Caki2 (cell line): Measurements from ENCODE around the gene MUC20. TPM values are rescaled to one million over a fixed set of nuclear protein-coding genes. Genes with fewer than 3 reads are reported as not detected.
"Not testable (repeated sequence)": the region's sequence is repeated elsewhere in the genome, so short reads cannot be mapped to it uniquely, and the experiment has no call there.

Experiments
- DNase-seq: peaks from one replicate; pipeline ENCODE4 v3.0.0-alpha.2; 2015; ENCODE audit warnings: low read depth
- in situ Hi-C: cut with HindIII; loops from 2 replicates; pipeline ENCODE4 v1.10.0; 2016; ENCODE audit warnings: low sequenced_read_pairs, low pct_unique_long_range_greater_than_20kb, mixed read lengths
- total RNA-seq: library from RNA; depleted of rRNA; stranded (reverse); fragments of >200 nt; shearing (Covaris generic); gene quantifications from 2 replicates; pipeline ENCODE4 v1.2.3, GENCODE V29; 2014; ENCODE audit warnings: low replicate concordance; rRNA removed

MUC20 gene
- total RNA-seq, 1 experiment from 2014 or later: 0.17 TPM

DNA sequence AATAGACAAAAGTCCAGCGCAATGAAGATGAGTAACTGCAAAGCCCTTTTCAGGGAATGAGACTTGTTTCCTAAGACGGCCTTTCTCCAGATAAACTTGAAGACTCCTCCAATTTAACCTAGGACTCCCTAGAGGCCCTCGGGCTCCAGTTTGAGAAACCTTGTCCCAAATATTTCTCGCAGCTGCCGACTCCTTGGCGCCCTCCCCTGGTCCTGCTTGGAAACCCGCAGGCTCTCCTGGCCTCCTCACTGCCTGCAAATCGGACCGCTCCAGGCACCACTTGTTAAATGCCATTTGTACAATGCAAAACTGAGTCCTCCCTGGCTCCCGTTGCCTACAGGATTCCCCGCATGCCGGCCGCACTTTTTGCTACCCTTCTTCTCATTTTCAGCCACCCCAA, 54.1 kb downstream of the MUC20 start:
- no peak for DNase-seq
- in situ Hi-C loops: no loop called here

DNA sequence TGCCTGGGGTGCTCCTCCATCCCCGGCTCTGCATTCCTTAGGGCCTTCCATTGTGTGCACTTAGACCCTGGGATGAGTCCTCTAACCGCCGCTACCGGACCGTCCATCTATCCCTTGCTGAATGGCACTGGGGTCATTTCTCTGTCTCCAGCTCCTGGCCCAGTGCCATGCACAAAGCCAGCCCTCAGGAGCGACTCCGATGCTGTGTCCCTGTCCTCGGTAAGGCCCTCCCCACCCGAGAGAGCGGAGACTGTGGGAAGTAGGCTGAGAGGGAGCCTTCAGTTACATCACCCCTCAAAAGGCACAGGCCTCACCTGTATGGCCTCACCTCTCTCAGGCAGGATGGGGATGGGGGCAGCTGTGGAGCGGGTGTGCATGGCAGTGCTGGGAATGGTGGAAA, 57.2 kb downstream of the MUC20 start:
- DNase-seq: no peak
- in situ Hi-C loops: no loop called here

DNA sequence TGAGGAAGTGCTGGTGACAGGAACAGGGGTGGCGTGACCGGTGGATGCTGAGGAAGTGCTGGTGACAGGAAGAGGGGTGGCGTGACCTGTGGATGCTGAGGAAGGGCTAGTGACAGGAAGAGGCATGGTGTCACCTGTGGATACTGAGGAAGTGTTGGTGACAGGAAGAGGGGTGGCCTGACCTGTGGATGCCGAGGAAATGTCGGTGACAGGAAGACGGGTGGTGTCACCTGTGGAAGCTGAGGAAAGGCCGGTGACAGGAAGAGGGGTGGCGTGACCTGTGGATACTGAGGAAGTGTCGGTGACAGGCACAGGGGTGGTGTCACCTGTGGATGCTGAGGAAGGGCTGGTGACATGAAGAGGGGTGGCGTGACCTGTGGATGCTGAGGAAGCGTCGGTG, 60.5 kb downstream of the MUC20 start:
- in situ Hi-C loops, DNase-seq: not testable (repeated sequence)

Other genes starting within 250 kb of the MUC20 start
- gene PPP1R2, start 177.7 kb upstream of the MUC20 start, total RNA-seq: 40.7 and 77.8 TPM in 2 replicates
- gene APOD, start 137.0 kb upstream of the MUC20 start, total RNA-seq: not detected in 2 replicates
- 0.06 and 0.20 TPM in 2 replicates for gene MUC4, start 91.0 kb downstream of the MUC20 start, total RNA-seq
- 10.7 and 21.2 TPM in 2 replicates for gene TNK2, start 187.6 kb downstream of the MUC20 start, total RNA-seq